Breast epithelium (tissue), 4 donors: Measurements from ENCODE around the gene CGB2. TPM values are rescaled to one million over a fixed set of nuclear protein-coding genes. Genes with fewer than 3 reads are reported as not detected.
"Not testable (repeated sequence)": the region's sequence is repeated elsewhere in the genome, so short reads cannot be mapped to it uniquely, and the experiment has no call there.

ENCODE experiments used
- DNase-seq, 2 donors: peaks; one replicate each; pipeline ENCODE4 v3.0.0-alpha.2; 2019; ENCODE audit warnings: low spot score in 2 of 2
- H3K27ac ChIP-seq, 2 donors: fragments of 200-600 bp; sonication (generic) in 1 of 2; one replicate each; pipeline ENCODE4 v1.5.1; 2016 to 2019; ENCODE audit warnings: mild to moderate bottlenecking in 1 of 2
- H3K27me3 ChIP-seq, 2 donors: fragments of 200-600 bp; sonication (generic) in 1 of 2; one replicate each; pipeline versions ENCODE4 v1.5.1 to v1.6.0; 2017 to 2019; ENCODE audit warnings: control low read depth in 1 of 2, mild to moderate bottlenecking in 1 of 2
- H3K36me3 ChIP-seq: fragments of 200-600 bp; one replicate; pipeline ENCODE4 v1.5.1; 2019
- H3K4me1 ChIP-seq, 2 donors: fragments of 200-600 bp; sonication (generic); one replicate each; pipeline ENCODE4 v1.5.1; 2016 to 2019; ENCODE audit warnings: control low read depth in 1 of 2
- H3K4me3 ChIP-seq, 3 donors: fragments of 200-600 bp; sonication (generic); 1 replicate in 2 of 3; 2 replicates in 1 of 3; pipeline ENCODE4 v1.5.1; 2016 to 2019; ENCODE audit warnings: mild to moderate bottlenecking in 3 of 3, moderate library complexity in 2 of 3
- H3K9me3 ChIP-seq, 2 donors: fragments of 200-600 bp; sonication (generic) in 1 of 2; one replicate each; pipeline ENCODE4 v1.5.1; 2016 to 2019; ENCODE audit warnings: control low read depth in 1 of 2
- POLR2A ChIP-seq: fragments of 450-650 bp; IDR thresholded peaks from one replicate; pipeline ENCODE4 v1.6.1; 2016; ENCODE audit warnings: antibody characterized with exemption, mild to moderate bottlenecking, moderate library complexity
- POLR2AphosphoS5 ChIP-seq, 3 donors: sonication (generic); formaldehyde crosslinking; IDR thresholded peaks; one replicate each; pipeline ENCODE4 v1.6.1; 2017; ENCODE audit warnings: antibody characterized with exemption in 3 of 3
- intact Hi-C: fragments of 100-400 bp; cut with DNase I; formaldehyde crosslinking; loops from one replicate; pipeline ENCODE4 v1.15.1; 2023; ENCODE audit warnings: low total_unique reads
- total RNA-seq, 3 donors: library from RNA; depleted of rRNA; stranded (reverse); fragments of >200 nt; gene quantifications; one replicate each; pipeline ENCODE4 v1.1.0, GENCODE V29; 2016
- TF ChIP-seq, protein P1 (sequence below), 3 donors: fragments of 450-650 bp; IDR thresholded peaks; one replicate each; pipeline ENCODE4 v1.5.1; 2016 to 2017; ENCODE audit warnings: antibody characterized with exemption in 3 of 3, mild to moderate bottlenecking in 3 of 3, moderate library complexity in 3 of 3

The CGB2 gene
- not detected for total RNA-seq

DNA sequence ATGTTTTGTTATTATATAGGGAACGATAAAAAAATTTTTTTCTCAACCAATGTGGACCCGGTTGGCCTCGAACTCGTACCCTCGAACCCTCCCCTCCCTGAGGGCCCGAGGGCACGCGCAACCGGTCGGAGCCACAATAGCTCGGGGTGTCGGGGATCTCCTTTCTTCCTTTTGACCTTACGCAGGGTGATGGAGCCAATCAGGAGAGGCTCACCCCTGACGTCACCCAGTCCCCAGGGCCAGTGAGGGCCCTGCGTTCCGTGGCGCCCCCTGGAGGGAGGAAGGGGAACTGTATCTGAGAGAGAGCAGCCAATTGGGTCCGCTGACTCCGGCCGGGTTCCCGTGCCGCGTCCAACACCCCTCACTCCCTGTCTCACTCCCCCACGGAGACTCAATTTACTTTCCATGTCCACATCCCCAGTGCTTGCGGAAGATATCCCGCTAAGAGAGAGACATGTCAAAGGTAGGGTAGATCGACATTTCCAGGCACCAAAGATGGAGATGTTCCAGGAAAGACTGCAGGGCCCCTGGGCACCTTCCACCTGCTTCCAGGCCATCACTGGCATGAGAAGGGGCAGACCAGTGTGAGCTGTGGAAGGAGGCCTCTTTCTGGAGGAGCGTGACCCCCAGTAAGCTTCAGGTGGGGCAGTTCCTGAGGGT, at the start of gene CGB2:
Gene CGB2, plus strand, starts transcription at position 249 of the 660 bp plus-strand sequence. Its CDS starts 206 bp downstream, at position 455.
- H3K27ac ChIP-seq, H3K9me3 ChIP-seq, H3K27me3 ChIP-seq, DNase-seq, H3K36me3 ChIP-seq, H3K4me3 ChIP-seq, H3K4me1 ChIP-seq, intact Hi-C loops: not testable (repeated sequence)

GRCh38 chr19:48982280-48982679, 49.4 kb upstream of the CGB2 start:
- H3K9me3 ChIP-seq = no peaks in the 10 kb centered on the region
- TF ChIP-seq POLR2A = no peak
- no peak for TF ChIP-seq POLR2AphosphoS5 (IDR thresholded peaks at IDR 0.05)
- TF ChIP-seq, protein P1, sequence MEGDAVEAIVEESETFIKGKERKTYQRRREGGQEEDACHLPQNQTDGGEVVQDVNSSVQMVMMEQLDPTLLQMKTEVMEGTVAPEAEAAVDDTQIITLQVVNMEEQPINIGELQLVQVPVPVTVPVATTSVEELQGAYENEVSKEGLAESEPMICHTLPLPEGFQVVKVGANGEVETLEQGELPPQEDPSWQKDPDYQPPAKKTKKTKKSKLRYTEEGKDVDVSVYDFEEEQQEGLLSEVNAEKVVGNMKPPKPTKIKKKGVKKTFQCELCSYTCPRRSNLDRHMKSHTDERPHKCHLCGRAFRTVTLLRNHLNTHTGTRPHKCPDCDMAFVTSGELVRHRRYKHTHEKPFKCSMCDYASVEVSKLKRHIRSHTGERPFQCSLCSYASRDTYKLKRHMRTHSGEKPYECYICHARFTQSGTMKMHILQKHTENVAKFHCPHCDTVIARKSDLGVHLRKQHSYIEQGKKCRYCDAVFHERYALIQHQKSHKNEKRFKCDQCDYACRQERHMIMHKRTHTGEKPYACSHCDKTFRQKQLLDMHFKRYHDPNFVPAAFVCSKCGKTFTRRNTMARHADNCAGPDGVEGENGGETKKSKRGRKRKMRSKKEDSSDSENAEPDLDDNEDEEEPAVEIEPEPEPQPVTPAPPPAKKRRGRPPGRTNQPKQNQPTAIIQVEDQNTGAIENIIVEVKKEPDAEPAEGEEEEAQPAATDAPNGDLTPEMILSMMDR (IDR thresholded peaks at IDR 0.05) = no peak
- no peaks in the 10 kb centered on the region for H3K36me3 ChIP-seq
- H3K4me3 ChIP-seq = no peak overlapping the region
- no peak for DNase-seq
- H3K27me3 ChIP-seq = no peaks in the 10 kb centered on the region
- intact Hi-C loops = no loop called here
- H3K4me1 ChIP-seq = no peaks in the 10 kb centered on the region
- H3K27ac ChIP-seq = no peak overlapping the region

DNA sequence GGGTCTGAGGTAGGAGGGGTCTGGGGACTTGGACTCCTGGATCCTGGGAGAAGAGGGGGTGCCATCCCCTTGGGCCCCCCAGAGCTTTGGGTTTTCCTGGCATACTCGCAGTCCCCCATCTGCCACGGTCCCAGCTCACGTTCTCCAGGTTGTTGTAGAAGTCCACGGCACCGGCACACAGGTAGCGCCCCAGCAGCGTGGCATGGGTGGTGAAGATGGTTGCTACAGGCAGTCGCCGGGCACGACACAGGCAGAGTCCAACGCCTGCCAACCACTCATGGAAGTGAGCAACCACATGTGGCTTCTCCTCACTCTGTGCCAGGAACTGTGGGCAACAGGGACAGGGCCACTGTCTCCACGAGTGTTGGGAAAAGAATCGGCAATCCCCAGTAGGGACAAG, 46.0 kb upstream of the CGB2 start:
- intact Hi-C loops = no loop called here
- H3K36me3 ChIP-seq = no peaks in the 10 kb centered on the region
- TF ChIP-seq POLR2A (no peak), POLR2AphosphoS5 (IDR thresholded peaks at IDR 0.05) (no peak)
- TF ChIP-seq, protein P1 (IDR thresholded peaks at IDR 0.05) = no peak

GRCh38 chr19:48986211-48986610, 45.5 kb upstream of the CGB2 start:
- H3K9me3 ChIP-seq = no peaks in the 10 kb centered on the region
- intact Hi-C loops = no loop called here
- no peak overlapping the region for H3K4me3 ChIP-seq
- TF ChIP-seq, protein P1 (IDR thresholded peaks at IDR 0.05) = no peak
- no peak for TF ChIP-seq POLR2AphosphoS5 (IDR thresholded peaks at IDR 0.05)
- no peak for TF ChIP-seq POLR2A
- no peak for DNase-seq
- H3K4me1 ChIP-seq = peaks cover 3 to 8% of the 10 kb centered on the region in 2 donors
- H3K27me3 ChIP-seq = no peaks in the 10 kb centered on the region
- H3K36me3 ChIP-seq = no peaks in the 10 kb centered on the region
- H3K27ac ChIP-seq = no peak overlapping the region

More for the DNA sequence above, 46.0 kb upstream of the CGB2 start:
- peaks cover 0 to 3% of the 10 kb centered on the region in 2 donors for H3K4me1 ChIP-seq
- DNase-seq = no peak
- no peak overlapping the region for H3K27ac ChIP-seq
- H3K27me3 ChIP-seq = no peaks in the 10 kb centered on the region
- H3K4me3 ChIP-seq = no peak overlapping the region
- H3K9me3 ChIP-seq = no peaks in the 10 kb centered on the region

DNA sequence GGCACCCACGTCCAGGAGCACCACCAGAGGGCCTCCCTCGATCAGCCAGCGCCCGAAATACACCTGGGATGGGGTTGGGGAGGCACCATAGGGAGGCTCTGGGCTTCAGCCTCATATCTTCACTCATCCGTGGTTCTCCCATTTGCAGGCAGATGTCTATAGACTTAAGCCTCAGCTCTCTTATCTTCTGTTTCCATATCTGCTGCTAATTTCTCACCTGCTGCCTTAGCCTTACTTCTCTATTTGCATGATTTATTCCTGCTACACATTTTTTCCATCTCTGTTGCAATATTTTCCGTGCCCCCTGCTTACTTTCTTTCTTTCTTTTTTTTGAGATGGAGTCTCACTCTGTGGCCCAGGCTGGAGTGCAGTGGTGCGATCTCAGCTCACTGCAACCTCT, 44.4 kb upstream of the CGB2 start:
- peaks cover 8 to 19% of the 10 kb centered on the region in 2 donors for H3K4me1 ChIP-seq

More for the DNA sequence above, 44.4 kb upstream of the CGB2 start:
- Histone ChIP-seq H3K27me3 (no peaks in the 10 kb centered on the region), H3K36me3 (no peaks in the 10 kb centered on the region), H3K9me3 (no peaks in the 10 kb centered on the region), H3K27ac (no peak overlapping the region), H3K4me3 (no peak overlapping the region)
- no peak for DNase-seq
- TF ChIP-seq POLR2A (no peak), POLR2AphosphoS5 (IDR thresholded peaks at IDR 0.05) (no peak)
- TF ChIP-seq, protein P1 (IDR thresholded peaks at IDR 0.05) = no peak
- intact Hi-C loops = no loop called here
